Measurements from ENCODE around the gene LMOD1.
"Not testable (repeated sequence)": the region's sequence is repeated elsewhere in the genome, so short reads cannot be mapped to it uniquely, and the experiment has no call there.

LMOD1 gene

GRCh38 chr1:201861448-201861847 is 84.9 kb downstream of the LMOD1 start:
- no peak for DNase-seq (ENCODE audit: low read depth)

DNA sequence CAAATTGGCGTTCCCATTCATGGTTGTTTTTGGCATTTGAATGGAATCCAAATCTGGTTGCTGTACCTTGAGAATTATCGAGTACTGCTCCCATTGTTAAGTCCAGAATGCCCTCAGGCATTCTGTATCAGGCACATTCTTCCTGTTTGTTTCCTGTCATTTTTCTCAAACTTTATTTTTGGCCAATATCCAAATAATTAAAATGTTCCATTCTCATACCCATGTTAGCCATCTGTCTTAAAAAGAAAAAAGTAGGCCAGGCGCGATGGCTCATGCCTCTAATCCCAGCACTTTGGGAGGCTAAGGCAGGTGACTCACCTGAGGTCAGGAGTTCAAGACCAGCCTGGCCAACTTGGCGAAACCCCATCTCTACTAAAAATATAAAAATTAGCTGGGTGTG is 86.9 kb downstream of the LMOD1 start:
- no peak for DNase-seq (ENCODE audit: low read depth)

- DNase-seq (ENCODE audit: low read depth), result not testable (repeated sequence)
These were observed 89.6 kb downstream of the LMOD1 start for GRCh38 chr1:201856722-201857121.

GRCh38 chr1:201851949-201852348 is 94.4 kb downstream of the LMOD1 start:
- DNase-seq (ENCODE audit: low read depth), result no peak

DNA sequence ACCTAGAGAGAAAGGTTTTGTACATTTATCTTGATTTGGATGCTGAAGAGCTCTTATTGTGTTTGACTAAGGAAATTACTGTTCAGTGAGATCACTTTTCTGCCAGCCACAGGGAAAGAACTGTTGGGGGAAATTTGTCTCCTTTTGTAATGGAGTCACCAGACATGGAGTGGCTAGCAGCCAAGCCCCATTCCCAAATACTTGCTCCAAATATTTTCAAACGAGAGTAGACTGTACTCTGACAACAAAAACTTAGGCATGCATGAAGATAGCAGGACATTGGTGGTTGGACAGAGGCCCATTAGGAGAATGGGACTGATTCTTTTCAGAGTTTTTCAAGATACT is 96.3 kb downstream of the LMOD1 start:
- no peak for DNase-seq (ENCODE audit: low read depth)

GRCh38 chr1:201849372-201850052 is 96.8 kb downstream of the LMOD1 start:
- DNase-seq (ENCODE audit: low read depth), result no peak

DNA sequence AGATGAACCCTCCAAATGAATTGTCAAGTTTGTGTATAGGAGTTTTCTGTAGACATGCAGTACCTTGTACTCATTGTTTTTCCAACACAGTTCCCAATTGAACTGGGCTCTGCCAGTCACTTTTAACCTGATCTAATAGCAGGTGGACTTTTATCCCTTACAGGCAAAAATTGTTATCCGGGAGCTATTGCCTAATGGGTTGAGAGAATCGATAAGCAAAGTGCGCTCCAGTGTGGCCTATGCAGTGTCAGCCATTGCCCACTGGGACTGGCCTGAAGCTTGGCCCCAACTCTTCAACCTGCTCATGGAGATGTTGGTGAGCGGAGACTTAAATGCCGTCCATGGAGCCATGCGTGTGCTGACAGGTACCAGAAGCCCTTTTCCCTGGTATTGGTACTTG is 98.1 kb downstream of the LMOD1 start:
- no peak for DNase-seq (ENCODE audit: low read depth)

DNA sequence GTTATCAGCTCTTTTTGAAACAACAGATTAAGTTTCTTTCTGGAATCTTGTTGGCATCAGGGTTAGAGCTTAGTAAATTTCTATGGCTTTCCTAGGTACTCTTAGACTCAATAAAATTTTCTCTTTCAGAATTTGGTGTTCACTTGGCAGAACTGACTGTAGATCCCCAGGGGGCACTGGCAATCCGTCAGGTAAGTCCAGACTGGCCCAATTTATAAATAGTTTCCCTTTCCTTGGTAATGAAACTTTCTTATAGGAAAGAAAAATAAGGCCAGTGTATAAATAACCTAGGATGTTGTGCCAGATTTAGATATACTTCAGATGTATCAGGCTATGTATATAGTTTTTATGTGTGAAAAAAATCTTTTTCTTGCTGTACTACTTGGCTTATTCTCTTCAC is 99.2 kb downstream of the LMOD1 start:
- no peak for DNase-seq (ENCODE audit: low read depth)
